ENCODE data around the gene BCAS1.

BCAS1 gene

GRCh38 chr20:53920647-53921245, 149.6 kb downstream of the BCAS1 start:
- Histone ChIP-seq H3K36me3 (ENCODE audit: control insufficient read depth in 2 of 2, insufficient read depth in 1 of 2, low read length in 2 of 2) (no peaks in the 10 kb centered on the region), H3K9me3 (ENCODE audit: control insufficient read depth, insufficient read depth, low read depth, low read length) (no peaks in the 10 kb centered on the region), H3K4me1 (ENCODE audit: control insufficient read depth, insufficient read depth, low read length) (no peaks in the 10 kb centered on the region), H3K27ac (ENCODE audit: extremely low read depth, low read depth, low read length) (no peak overlapping the region), H3K4me3 (ENCODE audit: low read depth, low read length) (no peak overlapping the region)
- CTCF ChIA-PET, result no interaction called here
- TF ChIP-seq GFI1B (tag by site-specific recombination; IDR thresholded peaks at IDR 0.05) (no peak), ZNF10 (tag by site-specific recombination; IDR thresholded peaks at IDR 0.05) (no peak), ZNF23 (tag by site-specific recombination; IDR thresholded peaks at IDR 0.05; ENCODE audit: borderline replicate concordance) (no peak), ZNF513 (tag by site-specific recombination; IDR thresholded peaks at IDR 0.05) (no peak), PRDM4 (tag by site-specific recombination; IDR thresholded peaks at IDR 0.05) (no peak), ZNF473 (tag by site-specific recombination; IDR thresholded peaks at IDR 0.05) (no peak), ZNF664 (tag by site-specific recombination; IDR thresholded peaks at IDR 0.05) (no peak), ZNF350 (tag by site-specific recombination; IDR thresholded peaks at IDR 0.05) (no peak), OSR2 (tag by site-specific recombination; IDR thresholded peaks at IDR 0.05) (no peak), ZNF169 (tag by site-specific recombination; IDR thresholded peaks at IDR 0.05) (no peak), TCF7L2 (IDR thresholded peaks at IDR 0.05; ENCODE audit: borderline replicate concordance, low read depth, low read length) (no peak), BCL11B (tag by site-specific recombination; IDR thresholded peaks at IDR 0.05; ENCODE audit: low read depth) (no peak), ZIC2 (tag by site-specific recombination; IDR thresholded peaks at IDR 0.05) (no peak), PATZ1 (tag by site-specific recombination; IDR thresholded peaks at IDR 0.05) (no peak), ZNF416 (tag by site-specific recombination; IDR thresholded peaks at IDR 0.05) (no peak), ZNF26 (tag by site-specific recombination; IDR thresholded peaks at IDR 0.05) (no peak)
- POLR2A ChIA-PET, result no interaction called here

- Histone ChIP-seq H3K4me1 (ENCODE audit: control insufficient read depth, insufficient read depth, low read length) (0 out of 2 replicates have a peak, but pooled peaks cover 1% of the 10 kb centered on the region), H3K36me3 (ENCODE audit: control insufficient read depth in 2 of 2, insufficient read depth in 1 of 2, low read length in 2 of 2) (no peaks in the 10 kb centered on the region), H3K27ac (ENCODE audit: extremely low read depth, low read depth, low read length) (no peak overlapping the region), H3K4me3 (ENCODE audit: low read depth, low read length) (no peak overlapping the region), H3K9me3 (ENCODE audit: control insufficient read depth, insufficient read depth, low read depth, low read length) (no peaks in the 10 kb centered on the region)
- TF ChIP-seq ZNF585B (tag by site-specific recombination; IDR thresholded peaks at IDR 0.05) (no peak), ZNF175 (tag by site-specific recombination; IDR thresholded peaks at IDR 0.05) (no peak), AEBP2 (tag by site-specific recombination; IDR thresholded peaks at IDR 0.05; ENCODE audit: borderline replicate concordance) (no peak), ZNF248 (tag by site-specific recombination; IDR thresholded peaks at IDR 0.05) (no peak), HOXC10 (CRISPR knock-in tag; IDR thresholded peaks at IDR 0.05) (no peak), ZNF843 (tag by site-specific recombination; IDR thresholded peaks at IDR 0.05) (no peak), ELK4 (IDR thresholded peaks at IDR 0.05; ENCODE audit: borderline replicate concordance, low read depth, low read length) (no peak), GLIS1 (tag by site-specific recombination; IDR thresholded peaks at IDR 0.05) (no peak)
- CTCF ChIA-PET, result no interaction called here
- POLR2A ChIA-PET, result no interaction called here
Measured at GRCh38 chr20:53919886-53920285, 150.5 kb downstream of the BCAS1 start.

Data from HEK293 (cell line).